OCI-LY1 (cell line): ENCODE data around the gene LDLRAD4.

Source experiments
- EZH2 ChIP-seq: fragments of 200-600 bp; sonication (generic), shearing (Covaris generic); IDR thresholded peaks from 2 replicates; pipeline ENCODE4 v1.8.0; 2017; ENCODE audit warnings: borderline replicate concordance, mixed run types, mild to moderate bottlenecking, antibody characterized with exemption, low read length, moderate library complexity, mixed read lengths
- TF ChIP-seq, protein P1 (sequence below): fragments of 200-600 bp; sonication (generic), shearing (Covaris generic); IDR thresholded peaks from 2 replicates; pipeline ENCODE4 v1.5.1; 2017; ENCODE audit warnings: mild to moderate bottlenecking, antibody characterized with exemption, low read length, moderate library complexity, mixed read lengths

DNA sequence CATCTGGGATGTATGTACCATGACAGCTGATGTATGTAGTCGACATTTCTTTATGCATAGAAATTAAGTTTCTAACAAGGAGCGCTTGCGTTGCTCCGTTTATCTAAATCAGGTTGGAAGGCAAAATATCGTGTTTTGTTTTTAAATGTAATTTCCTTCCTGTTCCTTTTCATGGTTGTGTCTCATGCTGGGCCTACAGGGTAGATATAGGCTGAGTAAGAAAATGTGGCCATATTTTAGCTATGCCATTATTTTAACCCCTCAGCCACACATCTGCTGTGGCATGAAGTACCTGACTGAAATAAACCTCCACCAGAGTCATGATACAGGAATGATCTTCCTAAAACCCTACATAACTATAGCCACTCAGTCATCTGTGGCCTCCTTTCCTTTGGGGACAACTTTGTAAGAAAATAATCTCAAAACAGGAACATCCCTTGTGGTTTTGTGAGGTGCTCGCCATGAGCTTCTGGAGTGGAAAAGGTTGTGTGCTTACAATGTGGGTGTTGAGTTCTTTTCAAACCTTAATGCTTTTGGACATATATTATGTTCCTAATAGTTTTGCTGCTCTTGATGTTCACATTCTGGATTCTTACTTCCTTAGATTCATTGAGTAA is 293.5 kb downstream of the LDLRAD4 start:
- no peak for TF ChIP-seq EZH2
- TF ChIP-seq, protein P1, sequence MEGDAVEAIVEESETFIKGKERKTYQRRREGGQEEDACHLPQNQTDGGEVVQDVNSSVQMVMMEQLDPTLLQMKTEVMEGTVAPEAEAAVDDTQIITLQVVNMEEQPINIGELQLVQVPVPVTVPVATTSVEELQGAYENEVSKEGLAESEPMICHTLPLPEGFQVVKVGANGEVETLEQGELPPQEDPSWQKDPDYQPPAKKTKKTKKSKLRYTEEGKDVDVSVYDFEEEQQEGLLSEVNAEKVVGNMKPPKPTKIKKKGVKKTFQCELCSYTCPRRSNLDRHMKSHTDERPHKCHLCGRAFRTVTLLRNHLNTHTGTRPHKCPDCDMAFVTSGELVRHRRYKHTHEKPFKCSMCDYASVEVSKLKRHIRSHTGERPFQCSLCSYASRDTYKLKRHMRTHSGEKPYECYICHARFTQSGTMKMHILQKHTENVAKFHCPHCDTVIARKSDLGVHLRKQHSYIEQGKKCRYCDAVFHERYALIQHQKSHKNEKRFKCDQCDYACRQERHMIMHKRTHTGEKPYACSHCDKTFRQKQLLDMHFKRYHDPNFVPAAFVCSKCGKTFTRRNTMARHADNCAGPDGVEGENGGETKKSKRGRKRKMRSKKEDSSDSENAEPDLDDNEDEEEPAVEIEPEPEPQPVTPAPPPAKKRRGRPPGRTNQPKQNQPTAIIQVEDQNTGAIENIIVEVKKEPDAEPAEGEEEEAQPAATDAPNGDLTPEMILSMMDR = no peak
